ENCODE measurements around the gene QRICH2. TPM values are rescaled to one million over a fixed set of nuclear protein-coding genes. Genes with fewer than 3 reads are reported as not detected.

Gene QRICH2
- total and polyA plus RNA-seq, 10 of the 15 experiments (the other 5 are each of a cell fraction or from before 2014, with no cell fraction given) = 0.04 to 0.72 (median 0.25) TPM

GRCh38 chr17:76353599-76354316 is 45.7 kb upstream of the QRICH2 start, which contains the start of gene PRPSAP1 (continued):
- TF ChIP-seq IKZF1 (conservative IDR thresholded peaks at IDR 0.05) (peak; percentile 99), POU2F2 (IDR thresholded peaks at IDR 0.05; ENCODE audit: borderline replicate concordance, low read depth, low read length) (no peak; the same call in 1 of the 3 replicates), BHLHE40 (IDR thresholded peaks at IDR 0.05; ENCODE audit: borderline replicate concordance in 1 of 2, low read depth in 2 of 2, low read length in 1 of 2) (peak; percentile 40 to 73; a peak in 1 of 4 replicates), IRF3 (IDR thresholded peaks at IDR 0.05) (no peak), NR2C2 (IDR thresholded peaks at IDR 0.05; ENCODE audit: borderline replicate concordance, control insufficient read depth, insufficient read length, low read depth) (no peak), MYB (IDR thresholded peaks at IDR 0.05; ENCODE audit: borderline replicate concordance, low read depth, low read length) (no peak), NR2F1 (conservative IDR thresholded peaks at IDR 0.05) (0 out of 2 replicates have a peak, but pooled peaks have one; percentile 42), NRF1 (conservative IDR thresholded peaks at IDR 0.05; ENCODE audit: low read depth, low read length) (peak; percentile 65), RFX5 (IDR thresholded peaks at IDR 0.05; ENCODE audit: low read depth, low read length) (no peak), HDAC6 (IDR thresholded peaks at IDR 0.05; ENCODE audit: unreplicated experiment) (no peak), ESRRA (IDR thresholded peaks at IDR 0.05; ENCODE audit: low read length) (no peak), CBX3 (IDR thresholded peaks at IDR 0.05; ENCODE audit: borderline replicate concordance, low read depth) (no peak), SPI1 (IDR thresholded peaks at IDR 0.05; ENCODE audit: borderline replicate concordance, insufficient read depth, low read depth, low read length) (no peak), SUPT20H (IDR thresholded peaks at IDR 0.05; ENCODE audit: borderline replicate concordance, control insufficient read depth, low read depth, low read length) (no peak), RELB (IDR thresholded peaks at IDR 0.05; ENCODE audit: low read depth) (peak; percentile 96), PAX8 (IDR thresholded peaks at IDR 0.05) (no peak), E2F4 (IDR thresholded peaks at IDR 0.05; ENCODE audit: low read depth, low read length) (peak; percentile 87), USF2 (IDR thresholded peaks at IDR 0.05; ENCODE audit: borderline replicate concordance, low read depth, low read length) (no peak), RCOR1 (conservative IDR thresholded peaks at IDR 0.05; ENCODE audit: low read depth, low read length) (0 out of 2 replicates have a peak, but pooled peaks have one; percentile 39), ASH2L (IDR thresholded peaks at IDR 0.05; ENCODE audit: borderline replicate concordance, low read depth) (no peak), LARP7 (IDR thresholded peaks at IDR 0.05) (peak; percentile 96), TARDBP (IDR thresholded peaks at IDR 0.05; ENCODE audit: borderline replicate concordance) (peak; percentile 70; the same call in 1 of the 2 replicates)
